IMR-90 (cell line): Measurements from ENCODE around the gene ZDHHC6. TPM values are rescaled to one million over a fixed set of nuclear protein-coding genes. Genes with fewer than 3 reads are reported as not detected.

Source experiments
- ATAC-seq: fragments of 200-7000 bp; cut with Tn5 transposase; 2 replicates; pipeline ENCODE4 v1.9.1; 2020; ENCODE audit warnings: low read depth, mild to moderate bottlenecking, moderate library complexity
- BruUV-seq: library from RNA; stranded (reverse); fragments of 400-500 nt; replicated peaks from 2 replicates; lab custom pipeline; 2021; lab: Mats Ljungman, UMichigan
- CTCF ChIA-PET: fragments of 300-600 bp; formaldehyde crosslinking; extraction: SDS; loops from one replicate; lab custom pipeline; 2021; ENCODE audit warnings: antibody characterized with exemption; lab: Yijun Ruan, JAX
- POLR2A ChIA-PET: fragments of 300-600 bp; sonication (Branson Sonifier 250); formaldehyde crosslinking; loops from one replicate; lab custom pipeline; 2022; ENCODE audit warnings: antibody characterized with exemption; ENCODE audit not compliant: unreplicated experiment; lab: Charles Lee
- DNase-seq: peaks from one replicate; pipeline ENCODE4 v3.0.0; 2013
- H2AFZ ChIP-seq: replicated peaks from 2 replicates; pipeline ENCODE3; 2013; ENCODE audit warnings: low read length, mild to moderate bottlenecking; ENCODE audit not compliant: poor library complexity
- H2AK5ac ChIP-seq: 2 replicates; pipeline ENCODE4 v1.6.1; 2013; ENCODE audit warnings: low read depth, low read length, inconsistent platforms
- H2AK9ac ChIP-seq: replicated peaks from 2 replicates; pipeline ENCODE3; 2013; ENCODE audit warnings: mild to moderate bottlenecking, low read depth, low read length, moderate library complexity; ENCODE audit not compliant: poor library complexity
- H2BK120ac ChIP-seq: 2 replicates; pipeline ENCODE4 v1.6.1; 2013; ENCODE audit warnings: low read depth, low read length, inconsistent platforms
- H2BK15ac ChIP-seq: 3 replicates; pipeline ENCODE4 v1.6.1; 2013; ENCODE audit warnings: low read depth, low read length, inconsistent platforms
- H2BK20ac ChIP-seq: 2 replicates; pipeline ENCODE4 v1.6.1; 2013; ENCODE audit warnings: low read depth, mild to moderate bottlenecking, inconsistent platforms, low read length, moderate library complexity
- H2BK5ac ChIP-seq: 2 replicates; pipeline ENCODE4 v1.6.1; 2013; ENCODE audit warnings: mild to moderate bottlenecking, low read depth, low read length, inconsistent platforms; ENCODE audit not compliant: poor library complexity, severe bottlenecking
- H3K14ac ChIP-seq: replicated peaks from 2 replicates; pipeline ENCODE4 v1.6.1; 2013; ENCODE audit warnings: low read depth, low read length, inconsistent platforms
- H3K18ac ChIP-seq: 2 replicates; pipeline ENCODE4 v1.6.1; 2013; ENCODE audit warnings: low read depth, low read length, control low read depth
- H3K23ac ChIP-seq: 2 replicates; pipeline ENCODE4 v1.6.1; 2013; ENCODE audit warnings: low read depth, low read length, inconsistent platforms
- H3K27ac ChIP-seq: 2 replicates; pipeline ENCODE4 v1.5.1; 2013; ENCODE audit warnings: mild to moderate bottlenecking, control low read depth, low read length; ENCODE audit not compliant: insufficient read depth
- H3K27me3 ChIP-seq: 2 replicates; pipeline ENCODE4 v1.6.1; 2013; ENCODE audit warnings: low read length; ENCODE audit not compliant: control insufficient read depth, insufficient read depth
- H3K36me3 ChIP-seq: 2 replicates; pipeline ENCODE4 v1.6.1; 2013; ENCODE audit warnings: low read length, mixed read lengths; ENCODE audit not compliant: control insufficient read depth, insufficient read depth
- H3K4ac ChIP-seq: 2 replicates; pipeline ENCODE4 v1.6.1; 2013; ENCODE audit warnings: low read depth, low read length, inconsistent platforms
- H3K4me1 ChIP-seq: 2 replicates; pipeline ENCODE4 v1.6.1; 2013; ENCODE audit warnings: low read length, mixed read lengths; ENCODE audit not compliant: control insufficient read depth, insufficient read depth
- H3K4me2 ChIP-seq: 2 replicates; pipeline ENCODE4 v1.6.1; 2013; ENCODE audit warnings: low read depth, mild to moderate bottlenecking, control low read depth, low read length, moderate library complexity
- H3K4me3 ChIP-seq: 2 replicates; pipeline ENCODE4 v1.5.1; 2013; ENCODE audit warnings: low read depth, mild to moderate bottlenecking, control low read depth, low read length, moderate library complexity; ENCODE audit not compliant: insufficient read depth
- H3K56ac ChIP-seq: 2 replicates; pipeline ENCODE4 v1.6.1; 2013; ENCODE audit warnings: low read length, inconsistent platforms; ENCODE audit not compliant: insufficient read depth; ENCODE audit errors: extremely low read depth
- H3K79me1 ChIP-seq, 2 experiments: 2 replicates each; pipeline ENCODE4 v1.6.1; 2013; ENCODE audit warnings: low read length in 2 of 2, inconsistent platforms in 1 of 2, low read depth in 1 of 2
- H3K9ac ChIP-seq: 2 replicates; pipeline ENCODE4 v1.6.1; 2013; ENCODE audit warnings: low read depth, low read length, control low read depth
- H3K9me1 ChIP-seq: 2 replicates; pipeline ENCODE4 v1.6.1; 2013; ENCODE audit warnings: low read length, inconsistent platforms; ENCODE audit not compliant: insufficient read depth
- H3K9me3 ChIP-seq: 2 replicates; pipeline ENCODE4 v1.6.1; 2013; ENCODE audit warnings: low read length; ENCODE audit not compliant: control insufficient read depth, insufficient read depth
- H4K20me1 ChIP-seq: 2 replicates; pipeline ENCODE4 v1.6.1; 2013; ENCODE audit warnings: low read length, inconsistent platforms; ENCODE audit not compliant: insufficient read depth
- H4K5ac ChIP-seq: 2 replicates; pipeline ENCODE4 v1.6.1; 2013; ENCODE audit warnings: mild to moderate bottlenecking, low read depth, low read length, control low read depth
- H4K8ac ChIP-seq, 2 experiments: 2 replicates each; pipeline ENCODE4 v1.6.1; 2013; ENCODE audit warnings: low read depth in 2 of 2, low read length in 2 of 2, control low read depth in 1 of 2, inconsistent platforms in 1 of 2
- H4K91ac ChIP-seq: 2 replicates; pipeline ENCODE4 v1.6.1; 2013; ENCODE audit warnings: low read depth, low read length, inconsistent platforms; ENCODE audit not compliant: insufficient read depth
- MAZ ChIP-seq: IDR thresholded peaks from 2 replicates; pipeline ENCODE4 v1.6.1; 2012; ENCODE audit warnings: low read depth, mild to moderate bottlenecking, low read length, improper control_type of control experiment, moderate library complexity, borderline replicate concordance
- whole genome bisulfite sequencing, 2 experiments: methylation state at CpG; one replicate each; pipeline versions ENCODE4 v1.1.5 to v1.1.7; 2013; ENCODE audit warnings: missing lambda C conversion rate in 2 of 2; ENCODE audit not compliant: insufficient read length in 1 of 2; ENCODE audit errors: extremely low coverage in 2 of 2; 5-methylcytosine and 5-hydroxymethylcytosine counted together
- dilution Hi-C: fragments of 300-500 bp; cut with HindIII; formaldehyde crosslinking; loops from one replicate; pipeline ENCODE4 v1.14.3; 2018; ENCODE audit warnings: low sequenced_read_pairs; ENCODE audit not compliant: unreplicated experiment
- in situ Hi-C: fragments of 300-500 bp; cut with MboI; formaldehyde crosslinking; loops from 3 replicates; pipeline ENCODE4 v1.14.3; 2019; ENCODE audit warnings: low sequenced_read_pairs, inconsistent platforms, mixed read lengths
- intact Hi-C: fragments of 100-400 bp; cut with micrococcal nuclease; formaldehyde crosslinking; loops from 2 replicates; pipeline ENCODE4 v1.10.0; 2022
- polyA plus RNA-seq, 3 experiments: library from polyadenylated mRNA; depleted of rRNA; stranded (reverse); fragments of >200 nt; gene quantifications; 2 replicates each; pipeline ENCODE4 v1.2.3, GENCODE V29; 2012; ENCODE audit warnings: low replicate concordance in 1 of 3
- total RNA-seq: library from RNA; depleted of rRNA; stranded (reverse); fragments of >200 nt; gene quantifications from 2 replicates; pipeline ENCODE4 v1.2.3, GENCODE V29; 2012

ZDHHC6 gene
- total and polyA plus RNA-seq, 2 of the 4 experiments (the other 2 are of a cell fraction), result 17.4 to 21.6 TPM

DNA sequence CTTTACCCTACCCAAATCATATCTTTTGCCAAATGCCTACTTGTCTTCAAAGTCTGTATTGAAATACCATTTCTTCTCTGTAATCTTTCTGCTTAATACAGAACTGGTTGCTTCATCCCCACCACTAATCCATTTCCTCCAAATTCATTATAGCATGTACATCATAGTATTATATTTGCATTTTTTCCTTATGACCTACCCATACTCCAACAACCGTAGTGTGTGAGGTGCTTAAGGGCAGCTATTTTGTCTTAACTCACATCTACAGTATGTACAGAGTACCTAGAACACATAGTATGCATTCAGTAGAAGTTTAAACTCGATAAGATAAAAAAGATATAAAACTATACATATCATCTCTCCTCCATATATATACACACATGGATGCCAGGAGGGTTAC lies 49.1 kb downstream of the ZDHHC6 start:
- no peak for TF ChIP-seq MAZ
- ChIA-PET CTCF (no interaction called here), POLR2A (no interaction called here)
- Histone ChIP-seq H4K91ac (no peak overlapping the region), H3K9me1 (no peaks in the 10 kb centered on the region), H3K23ac (no peak overlapping the region), H2BK120ac (no peak overlapping the region), H3K27me3 (peaks cover 5% of the 10 kb centered on the region; the same call in 1 of the 2 replicates), H2BK15ac (no peak overlapping the region), H3K9ac (no peak overlapping the region), H2BK20ac (no peak overlapping the region), H2AK5ac (no peak overlapping the region), H3K79me1 (no peaks in the 10 kb centered on the region), H3K14ac (no peak overlapping the region), H2AK9ac (no peak overlapping the region), H3K4me1 (no peaks in the 10 kb centered on the region), H2BK5ac (no peak overlapping the region), H4K5ac (no peak overlapping the region), H3K4ac (no peak overlapping the region), H4K20me1 (no peaks in the 10 kb centered on the region), H3K27ac (no peak overlapping the region), H3K4me2 (no peak overlapping the region), H3K4me3 (no peak overlapping the region), H4K8ac (no peak overlapping the region), H3K36me3 (no peaks in the 10 kb centered on the region), H3K18ac (no peak overlapping the region), H2AFZ (no peak overlapping the region), H3K56ac (no peak overlapping the region), H3K9me3 (no peaks in the 10 kb centered on the region)
- ATAC-seq, result no peak
- WGBS, 2 experiments, result no CpG with 5 or more reads among the region's 2 CpGs
- intact Hi-C loops, result no loop called here
- in situ Hi-C loops, result no loop called here
- no peak for DNase-seq
- BruUV-seq, result no TSS peak
- dilution Hi-C loops, result no loop called here
